Activated CD8-positive, alpha-beta T cell treated with anti-CD3 and anti-CD28 coated beads, Interleukin-2, amount 10 ng/mL, durations not matched to agents 7 days and 5 days (primary cell): Measurements from ENCODE around the gene SPTBN1. TPM values are rescaled to one million over a fixed set of nuclear protein-coding genes. Genes with fewer than 3 reads are reported as not detected.

ENCODE experiments used
- ATAC-seq: fragments of 150-1000 bp; cut with Tn5 transposase; one replicate; pipeline ENCODE4 v1.10.0; 2021; ENCODE audit warnings: moderate library complexity
- CTCF ChIA-PET: fragments of 350-600 bp; sonication (Branson Sonifier 250); formaldehyde crosslinking; loops from one replicate; lab custom pipeline; 2021; ENCODE audit warnings: antibody characterized with exemption; lab: Charles Lee
- POLR2A ChIA-PET: fragments of 350-600 bp; sonication (Branson Sonifier 250); formaldehyde crosslinking; loops from one replicate; lab custom pipeline; 2021; ENCODE audit warnings: antibody characterized with exemption; lab: Charles Lee
- DNase-seq: peaks from one replicate; pipeline ENCODE4 v3.0.0-alpha.2; 2020
- H3K27ac Mint-ChIP-seq: one replicate; pipeline ENCODE4 v1.8.0; 2021; ENCODE audit warnings: mild to moderate bottlenecking, mixed read lengths
- H3K27me3 Mint-ChIP-seq: one replicate; pipeline ENCODE4 v1.8.0; 2021; ENCODE audit warnings: low read depth, mixed read lengths
- H3K36me3 Mint-ChIP-seq: one replicate; pipeline ENCODE4 v1.8.0; 2021; ENCODE audit warnings: low read depth, mixed read lengths
- H3K4me1 Mint-ChIP-seq: one replicate; pipeline ENCODE4 v1.8.0; 2021; ENCODE audit warnings: low read depth, mixed read lengths
- H3K4me3 Mint-ChIP-seq: one replicate; pipeline ENCODE4 v1.8.0; 2021; ENCODE audit warnings: mild to moderate bottlenecking, mixed read lengths
- H3K9me3 Mint-ChIP-seq: one replicate; pipeline ENCODE4 v1.8.0; 2022; ENCODE audit warnings: mixed read lengths; ENCODE audit not compliant: insufficient read depth
- total RNA-seq, 2 experiments: library from RNA; stranded (reverse); gene quantifications; one replicate each; pipeline ENCODE4 v1.2.3, GENCODE V29; 2021

SPTBN1 gene
- total RNA-seq, 2 experiments from 2014 or later = 140 to 147 TPM

DNA sequence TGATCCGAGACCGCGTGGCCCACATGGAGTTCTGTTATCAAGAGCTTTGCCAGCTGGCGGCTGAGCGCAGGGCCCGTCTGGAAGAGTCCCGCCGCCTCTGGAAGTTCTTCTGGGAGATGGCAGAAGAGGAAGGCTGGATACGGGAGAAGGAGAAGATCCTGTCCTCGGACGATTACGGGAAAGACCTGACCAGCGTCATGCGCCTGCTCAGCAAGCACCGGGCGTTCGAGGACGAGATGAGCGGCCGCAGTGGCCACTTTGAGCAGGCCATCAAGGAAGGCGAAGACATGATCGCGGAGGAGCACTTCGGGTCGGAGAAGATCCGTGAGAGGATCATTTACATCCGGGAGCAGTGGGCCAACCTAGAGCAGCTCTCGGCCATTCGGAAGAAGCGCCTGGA, 172.8 kb downstream of the SPTBN1 start:
- peaks cover 5% of the 10 kb centered on the region for H3K4me1 Mint-ChIP-seq
- H3K9me3 Mint-ChIP-seq = no peaks in the 10 kb centered on the region
- no peak overlapping the region for H3K27ac Mint-ChIP-seq
- H3K4me3 Mint-ChIP-seq = no peak overlapping the region
- ChIA-PET POLR2A (interaction anchor here (0.6 to 1.1 kb wide), 2 partner anchors 49 to 657 kb away, joined by 3 read pairs; no protein-coding TSS in a partner anchor), CTCF (interaction anchor here (0.9 kb wide), 1 partner anchor 24 kb away, joined by 3 read pairs; no protein-coding TSS in a partner anchor)
- no peaks in the 10 kb centered on the region for H3K27me3 Mint-ChIP-seq
- ATAC-seq (no peak), DNase-seq (no peak)
- peaks cover 76% of the 10 kb centered on the region for H3K36me3 Mint-ChIP-seq

- Mint-ChIP-seq H3K27ac (no peak overlapping the region), H3K4me1 (peaks cover 9% of the 10 kb centered on the region), H3K36me3 (peaks cover 78% of the 10 kb centered on the region), H3K4me3 (no peak overlapping the region), H3K9me3 (no peaks in the 10 kb centered on the region), H3K27me3 (no peaks in the 10 kb centered on the region)
- ATAC-seq (no peak), DNase-seq (no peak)
- ChIA-PET POLR2A (interaction anchor here (0.5 to 1.1 kb wide), 3 partner anchors 49 to 658 kb away, joined by 3 to 4 read pairs (median 3); no protein-coding TSS in a partner anchor), CTCF (interaction anchor here (0.9 kb wide), 1 partner anchor 24 kb away, joined by 3 read pairs; no protein-coding TSS in a partner anchor)
These were observed 173.3 kb downstream of the SPTBN1 start for GRCh38 chr2:54629390-54629789.

GRCh38 chr2:54629914-54630857, 174.1 kb downstream of the SPTBN1 start:
- no peak overlapping the region for H3K4me3 Mint-ChIP-seq
- H3K9me3 Mint-ChIP-seq = no peaks in the 10 kb centered on the region
- peaks cover 82% of the 10 kb centered on the region for H3K36me3 Mint-ChIP-seq
- ATAC-seq (no peak), DNase-seq (no peak)
- peaks cover 17% of the 10 kb centered on the region for H3K4me1 Mint-ChIP-seq
- ChIA-PET CTCF (interaction anchor here (0.8 kb wide), 1 partner anchor 35 kb away, joined by 3 read pairs; no protein-coding TSS in a partner anchor), POLR2A (interaction anchor here (0.5 to 0.6 kb wide), 2 partner anchors 647 to 655 kb away, joined by 3 to 4 read pairs; no protein-coding TSS in a partner anchor)
- H3K27me3 Mint-ChIP-seq = no peaks in the 10 kb centered on the region
- H3K27ac Mint-ChIP-seq = no peak overlapping the region

DNA sequence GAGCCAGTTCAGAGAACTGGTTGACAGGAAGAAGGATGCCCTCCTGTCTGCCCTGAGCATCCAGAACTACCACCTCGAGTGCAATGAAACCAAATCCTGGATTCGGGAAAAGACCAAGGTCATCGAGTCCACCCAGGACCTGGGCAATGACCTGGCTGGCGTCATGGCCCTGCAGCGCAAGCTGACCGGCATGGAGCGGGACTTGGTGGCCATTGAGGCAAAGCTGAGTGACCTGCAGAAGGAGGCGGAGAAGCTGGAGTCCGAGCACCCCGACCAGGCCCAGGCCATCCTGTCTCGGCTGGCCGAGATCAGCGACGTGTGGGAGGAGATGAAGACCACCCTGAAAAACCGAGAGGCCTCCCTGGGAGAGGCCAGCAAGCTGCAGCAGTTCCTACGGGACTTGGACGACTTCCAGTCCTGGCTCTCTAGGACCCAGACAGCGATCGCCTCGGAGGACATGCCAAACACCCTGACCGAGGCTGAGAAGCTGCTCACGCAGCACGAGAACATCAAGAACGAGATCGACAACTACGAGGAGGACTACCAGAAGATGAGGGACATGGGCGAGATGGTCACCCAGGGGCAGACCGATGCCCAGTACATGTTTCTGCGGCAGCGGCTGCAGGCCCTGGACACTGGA, 174.9 kb downstream of the SPTBN1 start:
- H3K4me1 Mint-ChIP-seq = peaks cover 18% of the 10 kb centered on the region
- H3K9me3 Mint-ChIP-seq = no peaks in the 10 kb centered on the region
- no peak for ATAC-seq
- ChIA-PET POLR2A (no interaction called here), CTCF (interaction anchor here (0.8 to 2.2 kb wide), 2 partner anchors 35 to 107 kb away, joined by 3 to 6 read pairs; no protein-coding TSS in a partner anchor)
- H3K27ac Mint-ChIP-seq = peak overlapping the region; percentile 18
- no peak for DNase-seq
- no peak overlapping the region for H3K4me3 Mint-ChIP-seq
- H3K36me3 Mint-ChIP-seq = peaks cover 83% of the 10 kb centered on the region
- H3K27me3 Mint-ChIP-seq = no peaks in the 10 kb centered on the region

DNA sequence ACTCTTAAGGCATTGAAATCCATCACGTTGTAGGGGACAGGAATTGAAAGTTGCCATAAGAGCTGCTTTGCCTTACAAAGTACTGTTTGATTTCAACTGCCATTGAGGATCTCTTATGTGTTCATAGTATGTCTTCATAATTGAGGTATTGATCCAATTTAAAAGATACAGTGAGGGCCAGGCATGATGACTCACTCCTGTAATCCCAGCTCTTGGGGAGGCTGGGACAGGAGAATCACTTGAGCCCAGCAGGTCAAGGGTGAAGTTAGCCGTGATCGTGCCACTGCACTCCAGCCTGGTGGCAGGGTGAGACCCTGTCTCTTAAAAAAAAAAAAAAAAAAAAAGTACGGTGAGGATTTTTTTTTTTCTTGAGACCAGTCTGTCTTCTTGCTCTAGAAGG, 175.6 kb downstream of the SPTBN1 start:
- Mint-ChIP-seq H3K4me3 (no peak overlapping the region), H3K27me3 (no peaks in the 10 kb centered on the region), H3K27ac (no peak overlapping the region), H3K9me3 (no peaks in the 10 kb centered on the region), H3K36me3 (peaks cover 80% of the 10 kb centered on the region), H3K4me1 (peaks cover 18% of the 10 kb centered on the region)
- ChIA-PET POLR2A (no interaction called here), CTCF (interaction anchor here (2.2 kb wide), 1 partner anchor 108 kb away, joined by 6 read pairs; no protein-coding TSS in a partner anchor)
- DNase-seq (no peak), ATAC-seq (no peak)

DNA sequence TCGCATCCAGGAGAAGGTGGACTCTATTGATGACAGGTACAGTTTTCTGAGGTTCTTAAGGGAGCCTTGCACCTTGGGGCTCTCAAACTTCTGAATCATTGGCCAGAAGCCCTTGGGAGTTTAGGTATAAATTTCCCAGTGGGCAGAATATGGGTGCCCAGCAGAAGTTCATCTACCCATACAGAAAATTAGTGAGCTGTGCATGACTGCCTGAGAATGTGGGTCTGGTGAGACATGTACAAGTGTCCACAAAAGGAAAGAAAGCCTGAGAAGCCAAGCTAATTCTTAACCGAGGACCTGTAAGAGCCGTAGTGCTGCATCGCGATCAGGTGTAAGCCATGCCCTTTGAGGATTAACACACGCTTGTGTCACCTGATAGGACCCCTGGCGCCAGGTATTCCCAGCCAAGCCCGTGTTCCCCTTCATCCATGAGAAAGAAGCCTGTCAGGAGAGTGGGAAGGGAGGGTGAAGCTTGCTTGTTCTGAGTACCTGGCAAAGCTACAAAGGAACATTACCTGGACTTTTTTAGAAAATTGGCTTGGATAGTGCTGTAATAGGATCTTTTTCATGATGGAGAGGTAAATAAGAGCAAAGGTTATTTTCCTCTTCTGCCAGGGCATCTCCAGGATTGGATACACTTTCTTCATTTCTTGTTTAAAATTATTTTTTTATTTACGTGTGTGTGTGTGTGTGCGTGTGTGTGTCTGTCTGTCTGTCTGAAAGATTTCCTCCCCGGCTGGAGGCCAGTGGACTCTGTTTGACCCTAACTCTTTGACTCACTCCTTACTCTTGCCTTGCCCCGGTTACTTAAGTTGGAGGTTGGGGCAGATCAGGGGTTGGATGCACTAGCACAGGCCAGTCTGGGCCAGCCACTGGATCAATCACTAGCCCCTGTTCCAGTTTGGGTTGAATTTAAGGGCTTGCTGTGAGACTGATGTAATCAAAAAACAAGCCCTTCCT, 176.9 kb downstream of the SPTBN1 start:
- no peak for ATAC-seq
- peaks cover 18% of the 10 kb centered on the region for H3K4me1 Mint-ChIP-seq
- no peak overlapping the region for H3K4me3 Mint-ChIP-seq
- DNase-seq = no peak
- POLR2A ChIA-PET = interaction anchor here (0.6 to 1.2 kb wide), 2 partner anchors 10 to 788 kb away, joined by 3 to 4 read pairs; no protein-coding TSS in a partner anchor
- peak overlapping the region; percentile 17 for H3K27ac Mint-ChIP-seq
- no peaks in the 10 kb centered on the region for H3K27me3 Mint-ChIP-seq
- CTCF ChIA-PET = interaction anchor here (1.0 to 2.9 kb wide), 5 partner anchors 32 to 109 kb away, joined by 3 to 12 read pairs (median 5); no protein-coding TSS in a partner anchor
- no peaks in the 10 kb centered on the region for H3K9me3 Mint-ChIP-seq
- H3K36me3 Mint-ChIP-seq = peaks cover 78% of the 10 kb centered on the region

DNA sequence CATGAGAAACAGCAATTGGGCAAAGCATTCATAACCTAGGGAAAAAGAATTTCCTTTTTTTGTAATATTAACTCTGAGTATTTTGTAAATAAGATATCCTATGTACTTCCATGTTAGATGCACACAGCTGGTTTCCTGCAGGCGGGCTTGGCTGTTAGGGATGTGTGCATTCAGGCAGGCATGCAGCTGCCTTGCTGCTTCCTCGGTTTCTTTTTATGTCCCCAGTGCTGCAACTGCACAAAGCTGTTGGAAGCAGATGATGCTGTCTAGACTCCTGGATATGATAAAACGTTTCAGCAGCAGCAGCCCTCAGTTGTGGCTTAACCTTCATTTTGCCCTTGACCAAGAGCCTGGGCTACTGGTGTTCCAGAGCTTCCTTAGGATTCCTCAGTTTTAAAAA, 177.9 kb downstream of the SPTBN1 start:
- no peak for ATAC-seq
- Mint-ChIP-seq H3K27ac (no peak overlapping the region), H3K36me3 (peaks cover 78% of the 10 kb centered on the region), H3K4me1 (peaks cover 19% of the 10 kb centered on the region), H3K27me3 (no peaks in the 10 kb centered on the region), H3K9me3 (no peaks in the 10 kb centered on the region), H3K4me3 (no peak overlapping the region)
- no peak for DNase-seq
- POLR2A ChIA-PET = interaction anchor here (0.6 kb wide), 1 partner anchor 787 kb away, joined by 3 read pairs; no protein-coding TSS in a partner anchor
- CTCF ChIA-PET = interaction anchor here (1.0 to 2.9 kb wide), 6 partner anchors 22 to 527 kb away, joined by 3 to 12 read pairs (median 3); no protein-coding TSS in a partner anchor

DNA sequence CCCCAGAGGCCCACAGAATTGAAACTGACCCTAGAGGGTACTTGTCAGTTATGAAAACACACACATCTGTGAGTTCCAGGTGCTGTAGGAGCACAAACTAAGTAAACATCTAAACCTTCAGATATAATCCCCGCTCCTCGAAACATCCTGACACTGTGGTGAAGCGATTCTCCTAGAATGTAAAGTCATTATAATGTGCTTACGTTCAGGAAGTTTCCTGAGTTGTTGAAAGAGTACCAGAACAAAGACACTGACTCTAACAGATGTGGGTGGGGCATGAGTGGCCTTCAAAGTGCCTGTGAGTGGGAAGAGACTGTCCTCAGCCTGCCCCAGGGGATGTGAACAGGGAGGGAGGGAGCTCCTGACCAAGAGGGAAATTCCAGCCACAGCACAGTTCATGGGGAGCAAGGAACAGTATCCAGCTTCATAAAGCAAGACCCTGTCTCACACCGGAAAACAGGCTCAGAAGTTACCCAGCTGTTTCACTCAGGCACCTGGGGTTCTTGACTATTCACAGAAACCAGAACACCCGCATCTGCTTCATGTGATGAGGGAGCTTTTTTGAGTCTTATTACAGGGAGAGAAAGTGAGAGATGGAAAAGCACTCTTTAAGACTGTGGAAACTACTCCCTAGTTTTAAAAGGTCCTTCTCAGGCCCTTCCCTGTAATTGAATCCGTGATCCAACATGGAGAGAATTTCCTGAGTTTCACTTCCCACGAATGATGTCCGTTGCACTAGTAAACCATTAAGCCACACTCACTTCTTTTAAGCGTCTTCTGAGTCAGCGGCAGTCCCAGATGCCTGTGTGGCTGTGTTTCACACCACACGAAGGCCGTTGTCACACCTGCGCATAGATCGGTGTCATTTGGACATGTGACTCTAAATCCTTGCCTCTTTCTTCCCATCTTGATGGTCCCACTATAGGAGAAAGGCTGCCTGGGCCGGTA, 178.7 kb downstream of the SPTBN1 start:
- DNase-seq = peak; percentile 25
- Mint-ChIP-seq H3K27ac (peak overlapping the region; percentile 71), H3K36me3 (peaks cover 76% of the 10 kb centered on the region), H3K4me3 (no peak overlapping the region), H3K4me1 (peaks cover 21% of the 10 kb centered on the region), H3K9me3 (no peaks in the 10 kb centered on the region), H3K27me3 (no peaks in the 10 kb centered on the region)
- POLR2A ChIA-PET = interaction anchor here (0.5 to 1.0 kb wide), 3 partner anchors 72 to 298 kb away, joined by 3 to 4 read pairs (median 3); no protein-coding TSS in a partner anchor
- CTCF ChIA-PET = interaction anchor here (0.6 to 2.9 kb wide), 6 partner anchors 21 to 528 kb away, joined by 3 to 12 read pairs (median 3); no protein-coding TSS in a partner anchor
- ATAC-seq = peak; percentile 63

GRCh38 chr2:54635554-54636152, 179.5 kb downstream of the SPTBN1 start:
- POLR2A ChIA-PET = no interaction called here
- H3K36me3 Mint-ChIP-seq = peaks cover 74% of the 10 kb centered on the region
- H3K4me1 Mint-ChIP-seq = peaks cover 26% of the 10 kb centered on the region
- no peak overlapping the region for H3K27ac Mint-ChIP-seq
- H3K4me3 Mint-ChIP-seq = no peak overlapping the region
- no peaks in the 10 kb centered on the region for H3K9me3 Mint-ChIP-seq
- no peak for DNase-seq
- H3K27me3 Mint-ChIP-seq = no peaks in the 10 kb centered on the region
- CTCF ChIA-PET = no interaction called here
- ATAC-seq = no peak
